Neural cell (in vitro differentiated cells): ENCODE results near the gene MS4A6E. TPM values are rescaled to one million over a fixed set of nuclear protein-coding genes. Genes with fewer than 3 reads are reported as not detected.

Experiments used
- H2AFZ ChIP-seq: fragments of 200-600, 300-800 bp; sonication (generic), shearing (Covaris generic); 2 replicates; pipeline ENCODE4 v1.6.0; 2014; ENCODE audit warnings: low read depth, mild to moderate bottlenecking, antibody characterized with exemption, low read length, moderate library complexity
- H3F3A ChIP-seq: fragments of 200-600 bp; shearing (Covaris generic); 2 replicates; pipeline ENCODE4 v1.6.1; 2016; ENCODE audit warnings: mild to moderate bottlenecking, moderate library complexity, mixed read lengths, antibody characterized with exemption, low read length; ENCODE audit not compliant: insufficient read depth, poor library complexity, severe bottlenecking
- H3K27ac ChIP-seq: fragments of 200-600, 300-800 bp; sonication (generic), shearing (Covaris generic); 2 replicates; pipeline ENCODE4 v1.5.1; 2014; ENCODE audit warnings: mild to moderate bottlenecking, low read length, moderate library complexity
- H3K27me3 ChIP-seq: fragments of 300-800, 200-600 bp; sonication (generic), shearing (Covaris generic); 2 replicates; pipeline ENCODE4 v1.6.0; 2014; ENCODE audit warnings: mild to moderate bottlenecking, low read depth, low read length, moderate library complexity; ENCODE audit not compliant: insufficient read depth
- H3K36me3 ChIP-seq: fragments of 300-800, 200-600 bp; sonication (generic), shearing (Covaris generic); 2 replicates; pipeline ENCODE4 v1.5.1; 2014; ENCODE audit warnings: mild to moderate bottlenecking, antibody characterized with exemption, low read length, moderate library complexity; ENCODE audit not compliant: insufficient read depth
- H3K4me2 ChIP-seq: fragments of 300-800, 200-600 bp; sonication (generic), shearing (Covaris generic); 2 replicates; pipeline ENCODE4 v1.6.0; 2014; ENCODE audit warnings: mild to moderate bottlenecking, low read length
- H3K4me3 ChIP-seq: fragments of 300-800, 200-600 bp; sonication (generic), shearing (Covaris generic); 2 replicates; pipeline ENCODE4 v1.5.1; 2014; ENCODE audit warnings: mild to moderate bottlenecking, low read length, moderate library complexity
- H3K79me2 ChIP-seq: fragments of 200-600 bp; shearing (Covaris generic); replicated peaks from 2 replicates; pipeline ENCODE4 v1.6.0; 2014; ENCODE audit warnings: mild to moderate bottlenecking, low read length, moderate library complexity; ENCODE audit not compliant: insufficient read depth
- H3K9ac ChIP-seq: fragments of 300-800, 200-600 bp; sonication (generic), shearing (Covaris generic); 2 replicates; pipeline ENCODE4 v1.6.1; 2016; ENCODE audit warnings: mild to moderate bottlenecking, low read length, mixed read lengths
- H3K9me2 ChIP-seq: fragments of 200-600 bp; shearing (Covaris generic); 2 replicates; pipeline ENCODE4 v1.6.1; 2016; ENCODE audit warnings: mild to moderate bottlenecking, low read length, mixed read lengths; ENCODE audit not compliant: insufficient read depth
- H3K9me3 ChIP-seq: fragments of 200-600, 300-800 bp; sonication (generic), shearing (Covaris generic); 2 replicates; pipeline ENCODE4 v1.6.1; 2016; ENCODE audit warnings: mild to moderate bottlenecking, mixed run types, low read length, moderate library complexity, mixed read lengths
- H4K20me1 ChIP-seq: fragments of 200-600 bp; shearing (Covaris generic); 2 replicates; pipeline ENCODE4 v1.6.1; 2016; ENCODE audit warnings: mild to moderate bottlenecking, mixed run types; ENCODE audit not compliant: insufficient read depth
- CTCF ChIP-seq: fragments of 450-650 bp; IDR thresholded peaks from 2 replicates; pipeline ENCODE4 v1.5.1; 2014; ENCODE audit warnings: antibody characterized with exemption, mild to moderate bottlenecking, moderate library complexity; ENCODE audit not compliant: poor library complexity, severe bottlenecking
- EP300 ChIP-seq: fragments of 450-650 bp; conservative IDR thresholded peaks from 2 replicates; pipeline ENCODE4 v1.6.1; 2014; ENCODE audit warnings: antibody characterized with exemption, mild to moderate bottlenecking, moderate library complexity; ENCODE audit not compliant: poor library complexity, severe bottlenecking
- EZH2 ChIP-seq: fragments of 200-600, 300-800 bp; shearing (Covaris generic), sonication (generic); IDR thresholded peaks from 2 replicates; pipeline ENCODE4 v1.6.1; 2014; ENCODE audit warnings: antibody characterized with exemption, low read length, borderline replicate concordance, mild to moderate bottlenecking; ENCODE audit not compliant: insufficient read depth, poor library complexity, severe bottlenecking
- MXI1 ChIP-seq: fragments of 450-650 bp; conservative IDR thresholded peaks from 2 replicates; pipeline ENCODE4 v1.6.1; 2014; ENCODE audit warnings: antibody characterized with exemption, mild to moderate bottlenecking; ENCODE audit not compliant: poor library complexity, severe bottlenecking
- POLR2AphosphoS5 ChIP-seq: IDR thresholded peaks from 2 replicates; pipeline ENCODE4 v1.6.1; 2012
- RAD21 ChIP-seq: fragments of 450-650 bp; conservative IDR thresholded peaks from 2 replicates; pipeline ENCODE4 v1.6.1; 2014; ENCODE audit warnings: antibody characterized with exemption, mild to moderate bottlenecking, moderate library complexity
- REST ChIP-seq: IDR thresholded peaks from 2 replicates; pipeline ENCODE4 v1.6.1; 2012; ENCODE audit warnings: borderline replicate concordance
- SMC3 ChIP-seq: fragments of 450-650 bp; conservative IDR thresholded peaks from 2 replicates; pipeline ENCODE4 v1.6.1; 2014; ENCODE audit warnings: antibody characterized with exemption, mild to moderate bottlenecking, moderate library complexity; ENCODE audit not compliant: poor library complexity
- TAF1 ChIP-seq: IDR thresholded peaks from 2 replicates; pipeline ENCODE4 v1.6.1; 2012; ENCODE audit warnings: low read depth
- polyA plus RNA-seq: library from polyadenylated mRNA; depleted of rRNA; stranded (reverse); fragments of >200 nt; gene quantifications from 2 replicates; pipeline ENCODE4 v1.2.3, GENCODE V29; 2014

Gene MS4A6E
- polyA plus RNA-seq, 1 donor from 2014 or later, result not detected

GRCh38 chr11:60367009-60367408, 40.0 kb downstream of the MS4A6E start:
- H2AFZ ChIP-seq, result no peak overlapping the region
- H3K4me3 ChIP-seq, result no peak overlapping the region
- H3F3A ChIP-seq, result no peaks in the 10 kb centered on the region
- no peaks in the 10 kb centered on the region for H3K79me2 ChIP-seq
- no peaks in the 10 kb centered on the region for H4K20me1 ChIP-seq
- no peak for TF ChIP-seq TAF1
- no peak for TF ChIP-seq POLR2AphosphoS5
- TF ChIP-seq EZH2, result no peak
- no peak for TF ChIP-seq REST
- no peak for TF ChIP-seq EP300
- no peak for TF ChIP-seq SMC3
- no peak for TF ChIP-seq RAD21
- TF ChIP-seq MXI1, result no peak
- no peak for TF ChIP-seq CTCF
- no peak overlapping the region for H3K4me2 ChIP-seq
- H3K9me3 ChIP-seq, result no peaks in the 10 kb centered on the region
- no peaks in the 10 kb centered on the region for H3K9me2 ChIP-seq
- no peaks in the 10 kb centered on the region for H3K36me3 ChIP-seq
- no peak overlapping the region for H3K27ac ChIP-seq
- H3K9ac ChIP-seq, result no peak overlapping the region
- H3K27me3 ChIP-seq, result no peaks in the 10 kb centered on the region

GRCh38 chr11:60367896-60368295, 40.8 kb downstream of the MS4A6E start:
- no peaks in the 10 kb centered on the region for H3K79me2 ChIP-seq
- H3K4me2 ChIP-seq, result no peak overlapping the region
- no peak overlapping the region for H3K9ac ChIP-seq
- no peak overlapping the region for H2AFZ ChIP-seq
- no peaks in the 10 kb centered on the region for H3K9me3 ChIP-seq
- H3K36me3 ChIP-seq, result no peaks in the 10 kb centered on the region
- no peak overlapping the region for H3K4me3 ChIP-seq
- no peaks in the 10 kb centered on the region for H3F3A ChIP-seq
- TF ChIP-seq TAF1 (no peak), SMC3 (no peak), EP300 (no peak), RAD21 (no peak), POLR2AphosphoS5 (no peak), REST (no peak), EZH2 (no peak), CTCF (no peak), MXI1 (no peak)
- H3K9me2 ChIP-seq, result no peaks in the 10 kb centered on the region
- H3K27ac ChIP-seq, result no peak overlapping the region
- no peaks in the 10 kb centered on the region for H4K20me1 ChIP-seq
- H3K27me3 ChIP-seq, result no peaks in the 10 kb centered on the region
